HEK293 (cell line): Measurements from ENCODE around the gene SCRT2.

Experiments used
- CTCF ChIA-PET: fragments of 350-600 bp; formaldehyde crosslinking; extraction: SDS; loops from one replicate; lab custom pipeline; 2021; ENCODE audit warnings: antibody characterized with exemption; lab: Yijun Ruan, JAX
- POLR2A ChIA-PET: fragments of 300-600 bp; formaldehyde crosslinking; extraction: SDS; loops from one replicate; lab custom pipeline; 2020; ENCODE audit warnings: antibody characterized with exemption, inconsistent platforms; lab: Yijun Ruan, JAX
- H3K27ac ChIP-seq: fragments of 200-500 bp; sonication (Bioruptor generic); 2 replicates; pipeline ENCODE4 v1.5.1; 2014; ENCODE audit warnings: low read depth, low read length, control low read depth, inconsistent platforms; ENCODE audit errors: extremely low read depth
- H3K36me3 ChIP-seq, 2 experiments: fragments of 200-500 bp in 1 of 2; sonication (Bioruptor generic) in 1 of 2; 1 replicate in 1 of 2; 2 replicates in 1 of 2; pipeline ENCODE4 v1.5.1; 2014 to 2017; ENCODE audit warnings: inconsistent platforms in 2 of 2, low read length in 2 of 2; ENCODE audit not compliant: control insufficient read depth in 2 of 2, insufficient read depth in 1 of 2
- H3K4me1 ChIP-seq: fragments of 200-500 bp; sonication (Bioruptor generic); 2 replicates; pipeline ENCODE4 v1.5.1; 2014; ENCODE audit warnings: mild to moderate bottlenecking, low read length, inconsistent platforms; ENCODE audit not compliant: control insufficient read depth, insufficient read depth
- H3K4me3 ChIP-seq: 2 replicates; pipeline ENCODE4 v1.5.1; 2011; ENCODE audit warnings: low read depth, mild to moderate bottlenecking, control low read depth, low read length, moderate library complexity
- H3K9me3 ChIP-seq: fragments of 200-500 bp; sonication (Bioruptor generic); 2 replicates; pipeline ENCODE4 v1.5.1; 2014; ENCODE audit warnings: low read depth, low read length, inconsistent platforms; ENCODE audit not compliant: control insufficient read depth, insufficient read depth
- EGR2 ChIP-seq: fragments of 450-650 bp; formaldehyde crosslinking; IDR thresholded peaks from 2 replicates; pipeline ENCODE4 v1.5.1; 2016; ENCODE audit warnings: low read depth, missing biosample characterization, missing genetic modification characterization
- FEZF1 ChIP-seq: fragments of 450-650 bp; formaldehyde crosslinking; IDR thresholded peaks from 2 replicates; pipeline ENCODE4 v1.5.1; 2016; ENCODE audit warnings: missing biosample characterization, missing genetic modification characterization
- GFI1B ChIP-seq: fragments of 450-650 bp; formaldehyde crosslinking; IDR thresholded peaks from 2 replicates; pipeline ENCODE4 v1.5.1; 2016; ENCODE audit warnings: missing biosample characterization, missing genetic modification characterization
- GLIS1 ChIP-seq: fragments of 450-650 bp; formaldehyde crosslinking; IDR thresholded peaks from 2 replicates; pipeline ENCODE4 v1.5.1; 2016; ENCODE audit warnings: missing biosample characterization, missing genetic modification characterization
- SALL2 ChIP-seq: fragments of 450-650 bp; formaldehyde crosslinking; IDR thresholded peaks from 2 replicates; pipeline ENCODE4 v1.5.0; 2017; ENCODE audit warnings: missing biosample characterization, mild to moderate bottlenecking, missing genetic modification characterization, borderline replicate concordance
- SP2 ChIP-seq: fragments of 450-650 bp; formaldehyde crosslinking; IDR thresholded peaks from 2 replicates; pipeline ENCODE4 v1.5.1; 2016; ENCODE audit warnings: missing biosample characterization, missing genetic modification characterization
- ZBTB20 ChIP-seq: fragments of 450-650 bp; formaldehyde crosslinking; IDR thresholded peaks from 2 replicates; pipeline ENCODE4 v1.5.1; 2016; ENCODE audit warnings: missing biosample characterization, missing genetic modification characterization
- ZIC2 ChIP-seq: fragments of 450-650 bp; formaldehyde crosslinking; IDR thresholded peaks from 2 replicates; pipeline ENCODE4 v1.5.1; 2016; ENCODE audit warnings: missing biosample characterization, missing genetic modification characterization
- ZNF146 ChIP-seq: fragments of 450-650 bp; formaldehyde crosslinking; IDR thresholded peaks from 2 replicates; pipeline ENCODE4 v1.5.1; 2016; ENCODE audit warnings: missing biosample characterization, missing genetic modification characterization
- ZNF174 ChIP-seq: fragments of 450-650 bp; formaldehyde crosslinking; IDR thresholded peaks from 2 replicates; pipeline ENCODE4 v1.5.0; 2017; ENCODE audit warnings: missing biosample characterization, mild to moderate bottlenecking, missing genetic modification characterization
- ZNF175 ChIP-seq: fragments of 450-650 bp; formaldehyde crosslinking; IDR thresholded peaks from 2 replicates; pipeline ENCODE4 v1.5.1; 2016; ENCODE audit warnings: missing biosample characterization, missing genetic modification characterization
- ZNF184 ChIP-seq: fragments of 450-650 bp; IDR thresholded peaks from 2 replicates; pipeline ENCODE4 v1.5.1; 2018; ENCODE audit warnings: missing biosample characterization, mild to moderate bottlenecking, missing genetic modification characterization
- ZNF266 ChIP-seq: fragments of 450-650 bp; formaldehyde crosslinking; IDR thresholded peaks from 2 replicates; pipeline ENCODE4 v1.5.1; 2016; ENCODE audit warnings: missing biosample characterization, missing genetic modification characterization, low read depth
- ZNF311 ChIP-seq: fragments of 450-650 bp; formaldehyde crosslinking; IDR thresholded peaks from 2 replicates; pipeline ENCODE4 v1.5.1; 2017; ENCODE audit warnings: missing biosample characterization, missing genetic modification characterization, borderline replicate concordance
- ZNF335 ChIP-seq: fragments of 450-650 bp; formaldehyde crosslinking; conservative IDR thresholded peaks from 2 replicates; pipeline ENCODE4 v1.5.1; 2016; ENCODE audit warnings: missing biosample characterization, missing genetic modification characterization
- ZNF394 ChIP-seq: fragments of 450-650 bp; formaldehyde crosslinking; IDR thresholded peaks from 2 replicates; pipeline ENCODE4 v1.5.1; 2016; ENCODE audit warnings: missing biosample characterization, missing genetic modification characterization, mild to moderate bottlenecking, moderate library complexity, borderline replicate concordance
- ZNF600 ChIP-seq: fragments of 450-650 bp; formaldehyde crosslinking; IDR thresholded peaks from 2 replicates; pipeline ENCODE4 v1.5.1; 2016; ENCODE audit warnings: missing biosample characterization, missing genetic modification characterization
- ZNF660 ChIP-seq: fragments of 450-650 bp; IDR thresholded peaks from 2 replicates; pipeline ENCODE4 v1.5.1; 2018; ENCODE audit warnings: missing biosample characterization, mild to moderate bottlenecking, missing genetic modification characterization
- ZNF664 ChIP-seq: fragments of 450-650 bp; formaldehyde crosslinking; IDR thresholded peaks from 2 replicates; pipeline ENCODE4 v1.5.1; 2016; ENCODE audit warnings: missing biosample characterization, missing genetic modification characterization
- ZNF776 ChIP-seq: fragments of 450-650 bp; formaldehyde crosslinking; IDR thresholded peaks from 2 replicates; pipeline ENCODE4 v1.5.0; 2017; ENCODE audit warnings: missing biosample characterization, missing genetic modification characterization, borderline replicate concordance
- ZNF837 ChIP-seq: fragments of 450-650 bp; formaldehyde crosslinking; IDR thresholded peaks from 2 replicates; pipeline ENCODE4 v1.5.1; 2016; ENCODE audit warnings: missing biosample characterization, missing genetic modification characterization
- TF ChIP-seq, protein P1 (sequence below): fragments of 450-650 bp; formaldehyde crosslinking; IDR thresholded peaks from 2 replicates; pipeline ENCODE4 v1.5.1; 2016; ENCODE audit warnings: missing biosample characterization, missing genetic modification characterization, borderline replicate concordance
- TF ChIP-seq, protein P2 (sequence below): fragments of 450-650 bp; formaldehyde crosslinking; IDR thresholded peaks from 2 replicates; pipeline ENCODE4 v1.5.1; 2016; ENCODE audit warnings: missing biosample characterization, missing genetic modification characterization
- TF ChIP-seq, protein P3 (sequence below): fragments of 450-650 bp; formaldehyde crosslinking; IDR thresholded peaks from 2 replicates; pipeline ENCODE4 v1.5.1; 2017; ENCODE audit warnings: missing biosample characterization, mild to moderate bottlenecking, missing genetic modification characterization, moderate library complexity
- TF ChIP-seq, protein P4 (sequence below): fragments of 450-650 bp; formaldehyde crosslinking; IDR thresholded peaks from 2 replicates; pipeline ENCODE4 v1.5.1; 2016; ENCODE audit warnings: missing biosample characterization, missing genetic modification characterization

Gene SCRT2

DNA sequence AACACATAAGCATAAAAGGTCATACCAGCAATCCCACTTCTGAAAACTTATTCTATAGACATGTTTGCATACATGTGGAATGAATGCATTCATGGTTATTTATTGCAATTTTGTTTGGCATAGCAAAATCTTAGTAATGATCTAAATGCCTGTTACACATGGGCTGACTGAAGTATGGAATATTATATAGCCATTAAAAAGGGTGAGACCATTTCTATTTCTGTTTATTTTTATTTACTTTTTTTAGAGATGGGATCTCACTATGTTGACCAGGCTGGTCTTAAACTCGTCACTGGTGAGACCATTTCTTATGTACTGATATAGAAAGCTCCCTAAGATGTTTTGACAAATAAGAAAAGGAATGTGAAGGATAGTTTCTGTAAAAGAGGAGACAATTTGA is 14.3 kb upstream of the SCRT2 start:
- CTCF ChIA-PET = interaction anchor here (0.5 to 2.8 kb wide), 4 partner anchors 22 to 52 kb away, joined by 3 to 14 read pairs (median 4); no protein-coding TSS in a partner anchor
- no peaks in the 10 kb centered on the region for H3K36me3 ChIP-seq
- no peak overlapping the region for H3K4me3 ChIP-seq
- H3K27ac ChIP-seq = no peak overlapping the region
- no peaks in the 10 kb centered on the region for H3K4me1 ChIP-seq
- POLR2A ChIA-PET = no interaction called here
- TF ChIP-seq ZNF146 (tag by site-specific recombination) (peak; percentile 69; the same call in 1 of the 2 replicates), ZNF311 (no peak)
- TF ChIP-seq, all 188 proteins: peak for 1
- H3K9me3 ChIP-seq = no peaks in the 10 kb centered on the region

DNA sequence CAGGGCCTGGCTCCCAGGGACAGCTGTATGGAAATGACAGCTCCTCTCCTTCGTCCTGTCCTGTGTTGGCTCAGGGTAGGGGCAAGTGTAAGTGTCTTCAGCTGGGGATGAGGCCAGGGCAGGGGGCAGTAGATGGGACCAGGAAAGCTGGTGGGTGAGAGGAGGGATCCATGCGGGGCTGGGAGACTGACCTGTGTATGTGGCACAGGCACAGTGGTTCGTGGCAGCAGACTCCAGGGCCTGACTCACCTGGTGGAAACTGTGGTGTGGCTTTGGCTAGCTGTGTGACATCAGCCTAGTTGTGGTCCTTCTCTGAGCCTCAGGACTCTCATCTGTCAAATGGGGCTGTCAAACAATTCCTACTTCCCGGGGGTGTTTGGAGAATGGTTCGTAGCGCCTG is 13.7 kb upstream of the SCRT2 start:
- CTCF ChIA-PET = interaction anchor here (0.5 to 2.8 kb wide), 5 partner anchors 22 to 260 kb away, joined by 3 to 14 read pairs (median 3); no protein-coding TSS in a partner anchor

DNA sequence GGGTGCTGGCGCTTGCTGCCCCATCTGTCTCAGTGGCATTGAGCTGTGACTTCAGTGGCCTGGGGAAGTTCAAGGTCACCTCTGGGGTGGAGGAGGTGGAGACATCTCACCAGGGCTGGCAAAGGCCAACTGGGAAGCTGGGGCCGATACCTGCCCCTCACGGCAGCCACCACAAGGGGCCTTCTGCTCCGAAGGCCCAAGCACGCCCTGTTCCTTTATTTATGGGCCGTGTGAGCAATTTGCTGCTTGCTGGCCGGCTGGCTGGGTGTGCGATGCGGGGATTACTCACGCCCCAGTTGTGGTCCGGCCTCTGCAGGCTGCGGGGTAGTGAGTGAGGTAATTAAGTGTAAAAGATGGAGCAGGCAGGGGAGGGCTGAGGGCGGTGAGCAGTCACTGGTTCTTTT is 13.2 kb upstream of the SCRT2 start:
- no peak overlapping the region for H3K27ac ChIP-seq
- ChIA-PET POLR2A (no interaction called here), CTCF (interaction anchor here (0.5 to 2.8 kb wide), 5 partner anchors 21 to 260 kb away, joined by 3 to 14 read pairs (median 3); no protein-coding TSS in a partner anchor)
- no peak overlapping the region for H3K4me3 ChIP-seq
- no peaks in the 10 kb centered on the region for H3K4me1 ChIP-seq
- no peaks in the 10 kb centered on the region for H3K9me3 ChIP-seq
- no peaks in the 10 kb centered on the region for H3K36me3 ChIP-seq
- TF ChIP-seq SP2 (tag by site-specific recombination) = 0 out of 2 replicates have a peak, but pooled peaks have one; percentile 8
- peak; percentile 56 for TF ChIP-seq GLIS1 (tag by site-specific recombination)
- no peak for TF ChIP-seq ZNF776
- TF ChIP-seq ZNF837 = no peak
- TF ChIP-seq FEZF1 (tag by site-specific recombination) = peak; percentile 46; the same call in 1 of the 2 replicates
- TF ChIP-seq SALL2 (tag by site-specific recombination) = no peak
- TF ChIP-seq GFI1B (tag by site-specific recombination) = no peak
- TF ChIP-seq, protein P1, sequence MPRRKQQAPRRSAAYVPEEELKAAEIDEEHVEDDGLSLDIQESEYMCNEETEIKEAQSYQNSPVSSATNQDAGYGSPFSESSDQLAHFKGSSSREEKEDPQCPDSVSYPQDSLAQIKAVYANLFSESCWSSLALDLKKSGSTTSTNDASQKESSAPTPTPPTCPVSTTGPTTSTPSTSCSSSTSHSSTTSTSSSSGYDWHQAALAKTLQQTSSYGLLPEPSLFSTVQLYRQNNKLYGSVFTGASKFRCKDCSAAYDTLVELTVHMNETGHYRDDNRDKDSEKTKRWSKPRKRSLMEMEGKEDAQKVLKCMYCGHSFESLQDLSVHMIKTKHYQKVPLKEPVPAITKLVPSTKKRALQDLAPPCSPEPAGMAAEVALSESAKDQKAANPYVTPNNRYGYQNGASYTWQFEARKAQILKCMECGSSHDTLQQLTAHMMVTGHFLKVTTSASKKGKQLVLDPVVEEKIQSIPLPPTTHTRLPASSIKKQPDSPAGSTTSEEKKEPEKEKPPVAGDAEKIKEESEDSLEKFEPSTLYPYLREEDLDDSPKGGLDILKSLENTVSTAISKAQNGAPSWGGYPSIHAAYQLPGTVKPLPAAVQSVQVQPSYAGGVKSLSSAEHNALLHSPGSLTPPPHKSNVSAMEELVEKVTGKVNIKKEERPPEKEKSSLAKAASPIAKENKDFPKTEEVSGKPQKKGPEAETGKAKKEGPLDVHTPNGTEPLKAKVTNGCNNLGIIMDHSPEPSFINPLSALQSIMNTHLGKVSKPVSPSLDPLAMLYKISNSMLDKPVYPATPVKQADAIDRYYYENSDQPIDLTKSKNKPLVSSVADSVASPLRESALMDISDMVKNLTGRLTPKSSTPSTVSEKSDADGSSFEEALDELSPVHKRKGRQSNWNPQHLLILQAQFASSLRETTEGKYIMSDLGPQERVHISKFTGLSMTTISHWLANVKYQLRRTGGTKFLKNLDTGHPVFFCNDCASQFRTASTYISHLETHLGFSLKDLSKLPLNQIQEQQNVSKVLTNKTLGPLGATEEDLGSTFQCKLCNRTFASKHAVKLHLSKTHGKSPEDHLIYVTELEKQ = no peak
- TF ChIP-seq ZNF394 = no peak
- TF ChIP-seq ZNF311 = no peak
- TF ChIP-seq ZNF175 (tag by site-specific recombination) = no peak
- peak; percentile 85 for TF ChIP-seq ZIC2 (tag by site-specific recombination)
- no peak for TF ChIP-seq ZNF174 (tag by site-specific recombination)
- TF ChIP-seq, protein P2, sequence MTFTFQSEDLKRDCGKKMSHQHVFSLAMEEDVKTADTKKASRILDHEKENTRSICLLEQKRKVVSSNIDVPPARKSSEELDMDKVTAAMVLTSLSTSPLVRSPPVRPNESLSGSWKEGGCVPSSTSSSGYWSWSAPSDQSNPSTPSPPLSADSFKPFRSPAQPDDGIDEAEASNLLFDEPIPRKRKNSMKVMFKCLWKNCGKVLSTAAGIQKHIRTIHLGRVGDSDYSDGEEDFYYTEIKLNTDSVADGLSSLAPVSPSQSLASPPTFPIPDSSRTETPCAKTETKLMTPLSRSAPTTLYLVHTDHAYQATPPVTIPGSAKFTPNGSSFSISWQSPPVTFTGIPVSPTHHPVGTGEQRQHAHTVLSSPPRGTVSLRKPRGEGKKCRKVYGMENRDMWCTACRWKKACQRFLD (tag by site-specific recombination) = no peak
- TF ChIP-seq ZNF266 = no peak
- peak; percentile 44; the same call in 1 of the 2 replicates for TF ChIP-seq ZBTB20
- TF ChIP-seq ZNF600 (tag by site-specific recombination) = peak; percentile 64; the same call in 1 of the 2 replicates
- TF ChIP-seq EGR2 (tag by site-specific recombination) = peak; percentile 75
- TF ChIP-seq ZNF664 (tag by site-specific recombination) = no peak
- TF ChIP-seq ZNF184 (tag by site-specific recombination) = no peak
- TF ChIP-seq ZNF335 (tag by site-specific recombination) = 0 out of 2 replicates have a peak, but pooled peaks have one; percentile 25
- TF ChIP-seq, protein P3, sequence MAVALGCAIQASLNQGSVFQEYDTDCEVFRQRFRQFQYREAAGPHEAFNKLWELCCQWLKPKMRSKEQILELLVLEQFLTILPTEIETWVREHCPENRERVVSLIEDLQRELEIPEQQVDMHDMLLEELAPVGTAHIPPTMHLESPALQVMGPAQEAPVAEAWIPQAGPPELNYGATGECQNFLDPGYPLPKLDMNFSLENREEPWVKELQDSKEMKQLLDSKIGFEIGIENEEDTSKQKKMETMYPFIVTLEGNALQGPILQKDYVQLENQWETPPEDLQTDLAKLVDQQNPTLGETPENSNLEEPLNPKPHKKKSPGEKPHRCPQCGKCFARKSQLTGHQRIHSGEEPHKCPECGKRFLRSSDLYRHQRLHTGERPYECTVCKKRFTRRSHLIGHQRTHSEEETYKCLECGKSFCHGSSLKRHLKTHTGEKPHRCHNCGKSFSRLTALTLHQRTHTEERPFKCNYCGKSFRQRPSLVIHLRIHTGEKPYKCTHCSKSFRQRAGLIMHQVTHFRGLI (tag by site-specific recombination) = no peak

More for the DNA sequence above, 13.7 kb upstream of the SCRT2 start:
- no peak overlapping the region for H3K4me3 ChIP-seq
- no peaks in the 10 kb centered on the region for H3K9me3 ChIP-seq
- no peak overlapping the region for H3K27ac ChIP-seq
- no peaks in the 10 kb centered on the region for H3K4me1 ChIP-seq
- TF ChIP-seq, protein P4, sequence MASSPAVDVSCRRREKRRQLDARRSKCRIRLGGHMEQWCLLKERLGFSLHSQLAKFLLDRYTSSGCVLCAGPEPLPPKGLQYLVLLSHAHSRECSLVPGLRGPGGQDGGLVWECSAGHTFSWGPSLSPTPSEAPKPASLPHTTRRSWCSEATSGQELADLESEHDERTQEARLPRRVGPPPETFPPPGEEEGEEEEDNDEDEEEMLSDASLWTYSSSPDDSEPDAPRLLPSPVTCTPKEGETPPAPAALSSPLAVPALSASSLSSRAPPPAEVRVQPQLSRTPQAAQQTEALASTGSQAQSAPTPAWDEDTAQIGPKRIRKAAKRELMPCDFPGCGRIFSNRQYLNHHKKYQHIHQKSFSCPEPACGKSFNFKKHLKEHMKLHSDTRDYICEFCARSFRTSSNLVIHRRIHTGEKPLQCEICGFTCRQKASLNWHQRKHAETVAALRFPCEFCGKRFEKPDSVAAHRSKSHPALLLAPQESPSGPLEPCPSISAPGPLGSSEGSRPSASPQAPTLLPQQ (tag by site-specific recombination) = no peak
- TF ChIP-seq ZNF660 (tag by site-specific recombination) = no peak
- POLR2A ChIA-PET = no interaction called here
- no peaks in the 10 kb centered on the region for H3K36me3 ChIP-seq
